Bronchial epithelial cell (primary cell): ENCODE results near the gene SLC8A1. TPM values are rescaled to one million over a fixed set of nuclear protein-coding genes. Genes with fewer than 3 reads are reported as not detected.

ENCODE experiments used
- DNase-seq: peaks from one replicate; pipeline ENCODE4 v3.0.0-alpha.2; 2010; ENCODE audit warnings: low read depth
- FAIRE-seq: peaks from 2 replicates; lab custom pipeline; 2011; peaks lifted over from hg19 to GRCh38; lab: Jason Lieb, UNC
- H3K27me3 ChIP-seq: 2 replicates; pipeline ENCODE4 v1.5.1; 2011; ENCODE audit warnings: low read length; ENCODE audit not compliant: control insufficient read depth, insufficient read depth
- H3K36me3 ChIP-seq: 2 replicates; pipeline ENCODE4 v1.5.1; 2011; ENCODE audit warnings: low read length; ENCODE audit not compliant: control insufficient read depth, insufficient read depth
- H3K4me3 ChIP-seq: 2 replicates; pipeline ENCODE4 v1.5.1; 2011; ENCODE audit warnings: mild to moderate bottlenecking, low read depth, low read length, control low read depth
- CTCF ChIP-seq: IDR thresholded peaks from 2 replicates; pipeline ENCODE4 v1.5.1; 2011; ENCODE audit warnings: mild to moderate bottlenecking, moderate library complexity, low read length, control low read depth, inconsistent platforms; ENCODE audit not compliant: insufficient read depth, severe bottlenecking
- total RNA-seq: library from RNA; depleted of rRNA; stranded (reverse); fragments of >200 nt; gene quantifications from 2 replicates; pipeline ENCODE4 v1.2.1, GENCODE V29; 2014

The SLC8A1 gene
- total RNA-seq, 1 donor from 2014 or later = 3.7 TPM

- Histone ChIP-seq H3K4me3 (no peak overlapping the region), H3K27me3 (no peaks in the 10 kb centered on the region), H3K36me3 (no peaks in the 10 kb centered on the region)
- DNase-seq (no peak), FAIRE-seq (no peak)
- TF ChIP-seq CTCF = no peak
Observed at GRCh38 chr2:40394597-40394996, 57.3 kb downstream of the SLC8A1 start.

GRCh38 chr2:40394031-40394430 lies 57.9 kb downstream of the SLC8A1 start:
- FAIRE-seq = no peak
- Histone ChIP-seq H3K4me3 (no peak overlapping the region), H3K36me3 (no peaks in the 10 kb centered on the region), H3K27me3 (no peaks in the 10 kb centered on the region)
- no peak for TF ChIP-seq CTCF
- no peak for DNase-seq

- TF ChIP-seq CTCF = no peak
- FAIRE-seq = no peak
- Histone ChIP-seq H3K4me3 (no peak overlapping the region), H3K36me3 (no peaks in the 10 kb centered on the region), H3K27me3 (no peaks in the 10 kb centered on the region)
- DNase-seq = no peak
Observed at GRCh38 chr2:40388161-40388560, 63.7 kb downstream of the SLC8A1 start.

GRCh38 chr2:40386177-40386576 lies 65.7 kb downstream of the SLC8A1 start:
- no peak for TF ChIP-seq CTCF
- Histone ChIP-seq H3K4me3 (no peak overlapping the region), H3K27me3 (no peaks in the 10 kb centered on the region), H3K36me3 (no peaks in the 10 kb centered on the region)
- DNase-seq (no peak), FAIRE-seq (no peak)

- DNase-seq (peak; percentile 83), FAIRE-seq (no peak)
- Histone ChIP-seq H3K4me3 (no peak overlapping the region), H3K27me3 (no peaks in the 10 kb centered on the region), H3K36me3 (no peaks in the 10 kb centered on the region)
- TF ChIP-seq CTCF = no peak
Observed at GRCh38 chr2:40384714-40385113, 67.2 kb downstream of the SLC8A1 start.

GRCh38 chr2:40384233-40384632 lies 67.7 kb downstream of the SLC8A1 start:
- Histone ChIP-seq H3K4me3 (no peak overlapping the region), H3K27me3 (no peaks in the 10 kb centered on the region), H3K36me3 (no peaks in the 10 kb centered on the region)
- TF ChIP-seq CTCF = no peak
- FAIRE-seq (no peak), DNase-seq (no peak)
